Fibroblast of pulmonary artery (primary cell): ENCODE data around the gene HRH3.

Source experiments
- DNase-seq: peaks from one replicate; pipeline ENCODE4 v3.0.0-alpha.2; 2010; ENCODE audit warnings: low read depth
- H3K4me3 ChIP-seq: replicated peaks from 2 replicates; pipeline ENCODE4 v1.5.1; 2011; ENCODE audit warnings: low read depth, mild to moderate bottlenecking, control low read depth, low read length, moderate library complexity
- TF ChIP-seq, protein P1 (sequence below): IDR thresholded peaks from 2 replicates; pipeline ENCODE4 v1.5.1; 2011; ENCODE audit warnings: mild to moderate bottlenecking, control low read depth, low read length, inconsistent platforms; ENCODE audit errors: missing control alignments

Gene HRH3

DNA sequence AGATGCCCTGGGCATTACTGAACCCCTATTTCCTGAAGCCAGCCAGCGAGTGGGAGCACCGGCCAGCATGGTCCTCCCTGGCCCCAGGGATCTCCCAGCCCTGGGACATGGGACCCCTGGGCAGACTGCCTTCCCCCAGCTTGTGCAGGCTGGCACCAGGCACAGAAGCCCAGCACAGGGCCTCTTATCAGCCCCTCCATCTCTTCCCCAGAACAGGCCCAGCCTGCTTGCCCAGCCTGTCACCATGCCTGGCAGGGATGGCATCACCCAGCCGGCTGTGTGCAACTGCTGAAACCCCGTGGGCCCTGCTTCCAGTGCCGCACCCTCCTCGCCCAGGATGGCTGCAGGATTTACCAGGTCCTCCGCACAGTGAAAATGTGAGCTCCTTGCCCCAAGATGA, 12.1 kb upstream of the HRH3 start:
- H3K4me3 ChIP-seq = no peak overlapping the region
- DNase-seq = no peak
- TF ChIP-seq, protein P1, sequence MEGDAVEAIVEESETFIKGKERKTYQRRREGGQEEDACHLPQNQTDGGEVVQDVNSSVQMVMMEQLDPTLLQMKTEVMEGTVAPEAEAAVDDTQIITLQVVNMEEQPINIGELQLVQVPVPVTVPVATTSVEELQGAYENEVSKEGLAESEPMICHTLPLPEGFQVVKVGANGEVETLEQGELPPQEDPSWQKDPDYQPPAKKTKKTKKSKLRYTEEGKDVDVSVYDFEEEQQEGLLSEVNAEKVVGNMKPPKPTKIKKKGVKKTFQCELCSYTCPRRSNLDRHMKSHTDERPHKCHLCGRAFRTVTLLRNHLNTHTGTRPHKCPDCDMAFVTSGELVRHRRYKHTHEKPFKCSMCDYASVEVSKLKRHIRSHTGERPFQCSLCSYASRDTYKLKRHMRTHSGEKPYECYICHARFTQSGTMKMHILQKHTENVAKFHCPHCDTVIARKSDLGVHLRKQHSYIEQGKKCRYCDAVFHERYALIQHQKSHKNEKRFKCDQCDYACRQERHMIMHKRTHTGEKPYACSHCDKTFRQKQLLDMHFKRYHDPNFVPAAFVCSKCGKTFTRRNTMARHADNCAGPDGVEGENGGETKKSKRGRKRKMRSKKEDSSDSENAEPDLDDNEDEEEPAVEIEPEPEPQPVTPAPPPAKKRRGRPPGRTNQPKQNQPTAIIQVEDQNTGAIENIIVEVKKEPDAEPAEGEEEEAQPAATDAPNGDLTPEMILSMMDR = no peak

DNA sequence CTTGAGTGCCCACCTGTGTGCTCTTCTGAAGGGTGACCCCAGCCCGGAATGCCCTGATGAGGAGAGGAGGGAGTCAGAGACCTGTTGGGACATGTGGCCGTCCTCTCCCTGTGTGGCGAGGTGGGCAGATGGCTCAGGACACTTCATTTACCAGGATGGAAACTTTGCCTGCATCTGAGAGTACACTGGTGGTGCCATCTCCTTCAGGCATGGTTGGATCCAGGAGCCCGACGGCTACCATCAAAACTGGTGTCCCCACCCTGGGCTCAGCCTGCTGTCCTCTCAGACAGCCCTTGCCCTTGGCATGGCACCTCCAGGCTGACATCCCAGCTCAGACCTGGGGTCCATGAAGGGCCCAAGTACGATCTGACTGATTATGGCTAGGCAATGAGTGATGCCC, 11.2 kb upstream of the HRH3 start:
- DNase-seq = no peak
- TF ChIP-seq, protein P1 = no peak
- H3K4me3 ChIP-seq = no peak overlapping the region

DNA sequence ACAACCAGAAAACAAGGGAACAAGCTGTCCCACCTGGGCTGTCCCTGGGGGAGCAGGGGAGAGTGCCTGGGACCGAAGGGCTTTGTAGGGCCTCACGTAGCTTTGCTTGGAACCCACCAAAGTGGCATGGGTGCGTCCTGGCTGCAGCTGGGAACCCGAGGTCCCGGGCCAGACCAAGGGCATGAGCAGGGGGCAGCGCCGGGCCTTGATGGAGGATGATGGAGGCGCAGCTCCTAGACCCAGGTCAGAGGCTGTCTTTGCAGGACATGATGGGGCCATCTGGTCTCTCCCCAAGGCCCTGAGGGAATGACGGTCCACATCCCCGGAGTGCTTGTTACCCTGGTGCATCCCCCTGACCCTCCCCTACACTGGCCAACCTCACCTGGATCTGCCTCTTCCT, 10.6 kb upstream of the HRH3 start:
- DNase-seq = no peak
- H3K4me3 ChIP-seq = no peak overlapping the region
- TF ChIP-seq, protein P1 = no peak

DNA sequence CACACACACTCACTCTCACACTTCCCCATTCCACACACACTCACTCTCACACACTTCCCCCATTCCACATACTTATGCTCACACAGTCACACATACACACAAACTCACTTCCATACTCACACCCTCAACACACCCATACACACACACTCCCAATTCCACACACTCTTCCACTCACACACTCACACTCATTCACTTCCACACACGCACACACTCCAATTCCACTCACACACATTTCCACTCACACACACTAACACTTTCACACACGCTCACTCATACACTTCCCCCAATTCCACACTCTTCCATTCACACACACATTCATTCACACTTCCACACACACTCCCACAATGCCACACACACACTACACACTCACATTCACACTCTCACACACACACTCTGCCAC, 10.2 kb upstream of the HRH3 start:
- TF ChIP-seq, protein P1 = no peak
- H3K4me3 ChIP-seq = no peak overlapping the region
- no peak for DNase-seq

DNA sequence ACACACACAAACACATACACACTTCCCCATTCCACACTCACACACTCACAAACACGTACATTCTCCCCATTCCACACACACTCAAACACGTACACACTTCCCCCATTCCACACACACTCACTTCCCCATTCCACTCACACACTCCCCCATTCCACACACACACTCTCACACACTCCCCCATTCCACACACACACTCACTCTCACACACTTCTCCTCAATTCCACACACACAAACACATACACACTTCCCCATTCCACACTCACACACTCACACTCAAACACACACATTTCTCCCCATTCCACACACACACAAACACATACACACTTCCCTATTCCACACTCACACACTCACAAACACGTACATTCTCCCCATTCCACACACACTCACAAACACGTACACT, 9.6 kb upstream of the HRH3 start:
- no peak for DNase-seq
- H3K4me3 ChIP-seq = no peak overlapping the region
- TF ChIP-seq, protein P1 = no peak

DNA sequence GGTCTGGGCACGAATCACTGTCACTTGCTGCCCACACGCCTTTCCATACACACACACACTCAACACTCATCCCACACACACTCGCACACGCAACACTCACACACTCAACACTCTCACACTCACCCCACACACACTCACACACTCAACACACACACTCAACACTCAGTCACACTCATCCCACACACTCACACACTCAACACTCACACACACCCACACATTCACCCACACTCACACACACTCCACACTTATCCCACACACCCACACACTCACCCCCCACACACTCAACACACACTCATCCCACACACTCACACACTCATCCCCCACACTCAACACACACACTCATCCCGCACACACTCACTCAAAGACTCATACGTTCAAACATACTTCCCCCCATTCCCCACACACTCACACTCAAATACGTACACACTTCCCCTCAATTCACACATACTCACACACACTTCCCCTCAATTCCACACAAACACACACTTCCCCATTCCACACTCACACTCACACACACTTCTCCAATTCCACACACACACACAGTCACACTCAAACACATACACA, 9.0 kb upstream of the HRH3 start:
- DNase-seq = no peak
- H3K4me3 ChIP-seq = no peak overlapping the region
- TF ChIP-seq, protein P1 = no peak
